Esophagus muscularis mucosa (tissue), 4 donors: ENCODE results near the gene SCTR.

Experiments
- EP300 ChIP-seq: sonication (generic); formaldehyde crosslinking; IDR thresholded peaks from one replicate; pipeline ENCODE4 v1.6.1; 2017; ENCODE audit warnings: antibody characterized with exemption
- POLR2A ChIP-seq: fragments of 450-650 bp; IDR thresholded peaks from one replicate; pipeline ENCODE4 v1.6.1; 2017; ENCODE audit warnings: antibody characterized with exemption, moderate library complexity, mild to moderate bottlenecking, low read depth
- POLR2AphosphoS5 ChIP-seq, 2 donors: sonication (generic); formaldehyde crosslinking; IDR thresholded peaks; one replicate each; pipeline ENCODE4 v1.6.1; 2017; ENCODE audit warnings: antibody characterized with exemption in 2 of 2
- TF ChIP-seq, protein P1 (sequence below), 3 experiments: fragments of 200-600 bp in 2 of 3; fragments of 450-650 bp in 1 of 3; sonication (generic) in 2 of 3; IDR thresholded peaks; one replicate each; pipeline ENCODE4 v1.5.1; 2017 to 2019; ENCODE audit warnings: antibody characterized with exemption in 3 of 3, mild to moderate bottlenecking in 2 of 3, moderate library complexity in 1 of 3

DNA sequence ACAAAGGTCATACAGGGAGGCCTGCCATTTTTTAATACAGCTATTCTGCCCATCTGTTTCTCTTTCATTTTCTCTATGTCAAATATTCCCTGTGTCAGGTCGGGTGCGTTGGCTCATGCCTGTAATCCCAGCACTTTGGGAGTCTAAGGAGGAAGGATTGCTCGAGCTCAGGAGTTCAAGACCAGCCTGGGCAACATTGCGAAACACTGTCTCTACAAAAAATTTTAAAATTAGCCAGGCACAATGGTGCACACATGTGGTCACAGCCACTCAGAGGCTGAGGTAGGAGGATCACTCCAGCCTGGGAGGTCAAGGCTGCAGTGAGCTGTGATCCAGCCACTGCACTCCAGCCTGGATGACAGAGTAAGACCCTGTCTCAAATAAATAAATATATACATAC, 57.9 kb downstream of the SCTR start:
- TF ChIP-seq, protein P1, sequence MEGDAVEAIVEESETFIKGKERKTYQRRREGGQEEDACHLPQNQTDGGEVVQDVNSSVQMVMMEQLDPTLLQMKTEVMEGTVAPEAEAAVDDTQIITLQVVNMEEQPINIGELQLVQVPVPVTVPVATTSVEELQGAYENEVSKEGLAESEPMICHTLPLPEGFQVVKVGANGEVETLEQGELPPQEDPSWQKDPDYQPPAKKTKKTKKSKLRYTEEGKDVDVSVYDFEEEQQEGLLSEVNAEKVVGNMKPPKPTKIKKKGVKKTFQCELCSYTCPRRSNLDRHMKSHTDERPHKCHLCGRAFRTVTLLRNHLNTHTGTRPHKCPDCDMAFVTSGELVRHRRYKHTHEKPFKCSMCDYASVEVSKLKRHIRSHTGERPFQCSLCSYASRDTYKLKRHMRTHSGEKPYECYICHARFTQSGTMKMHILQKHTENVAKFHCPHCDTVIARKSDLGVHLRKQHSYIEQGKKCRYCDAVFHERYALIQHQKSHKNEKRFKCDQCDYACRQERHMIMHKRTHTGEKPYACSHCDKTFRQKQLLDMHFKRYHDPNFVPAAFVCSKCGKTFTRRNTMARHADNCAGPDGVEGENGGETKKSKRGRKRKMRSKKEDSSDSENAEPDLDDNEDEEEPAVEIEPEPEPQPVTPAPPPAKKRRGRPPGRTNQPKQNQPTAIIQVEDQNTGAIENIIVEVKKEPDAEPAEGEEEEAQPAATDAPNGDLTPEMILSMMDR (IDR thresholded peaks at IDR 0.05) = no peak
- TF ChIP-seq EP300 (no peak), POLR2A (no peak), POLR2AphosphoS5 (IDR thresholded peaks at IDR 0.05) (no peak)
